K562 (cell line): Measurements from ENCODE around the gene TPGS1. TPM values are rescaled to one million over a fixed set of nuclear protein-coding genes. Genes with fewer than 3 reads are reported as not detected.

Source experiments
- DACH1 ChIP-seq: fragments of 450-650 bp; IDR thresholded peaks from 2 replicates; pipeline ENCODE4 v1.6.1; 2018; ENCODE audit not compliant: partially characterized antibody
- DMBX1 ChIP-seq: fragments of 250-450 bp; sonication (Bioruptor Pico); IDR thresholded peaks from 2 replicates; pipeline ENCODE4 v1.8.0; 2022; ENCODE audit warnings: inconsistent platforms, mild to moderate bottlenecking, moderate library complexity, borderline replicate concordance
- JUNB ChIP-seq: fragments of 450-650 bp; formaldehyde crosslinking; conservative IDR thresholded peaks from 2 replicates; pipeline ENCODE4 v1.4.0; 2020; ENCODE audit warnings: mild to moderate bottlenecking
- STAT6 ChIP-seq: sonication (generic); formaldehyde crosslinking; IDR thresholded peaks from 2 replicates; pipeline ENCODE4 v1.8.1; 2023; ENCODE audit warnings: mild to moderate bottlenecking, missing genetic modification reagents
- TFE3 ChIP-seq: fragments of 450-650 bp; formaldehyde crosslinking; IDR thresholded peaks from 2 replicates; pipeline ENCODE4 v1.4.0; 2020; ENCODE audit warnings: mild to moderate bottlenecking, mixed read lengths
- ZNF431 ChIP-seq: sonication (generic); formaldehyde crosslinking; IDR thresholded peaks from 2 replicates; pipeline ENCODE4 v1.8.0; 2022; ENCODE audit warnings: mild to moderate bottlenecking, missing genetic modification reagents
- polyA plus RNA-seq, 8 experiments: library from polyadenylated mRNA; depleted of rRNA in 4 of 8; stranded (reverse) in 5 of 8; unstranded in 3 of 8; fragments of >200 nt; fragmentation: Nextera tagmentation in 2 of 8; fragmentation: Illumina TruSeq in 1 of 8; extraction: Ambion mirVana in 2 of 8; extraction: Trizol in 1 of 8; gene quantifications; 2 replicates each; pipeline versions ENCODE4 v1.2.1 to v1.2.3, GENCODE V29; 2011 to 2014; ENCODE audit warnings: inconsistent platforms in 1 of 8, missing spikeins in 1 of 8
- total RNA-seq, 7 experiments: library from RNA; depleted of rRNA in 6 of 7; stranded (reverse); fragments of >200 nt in 6 of 7; fragmentation: Illumina TruSeq in 2 of 7; extraction: Trizol in 2 of 7; gene quantifications; 2 replicates each; pipeline versions ENCODE4 v1.2.1 to v1.2.3, GENCODE V29; 2011 to 2021; ENCODE audit warnings: low replicate concordance in 1 of 7
- TF ChIP-seq, protein P1 (sequence below), 2 experiments: fragments of 450-650 bp; IDR thresholded peaks; 2 replicates each; pipeline ENCODE4 v1.6.1; 2016; ENCODE audit warnings: mild to moderate bottlenecking in 2 of 2, borderline replicate concordance in 1 of 2, low read depth in 1 of 2, moderate library complexity in 1 of 2
- TF ChIP-seq, protein P2 (sequence below): sonication (generic); IDR thresholded peaks from 2 replicates; pipeline ENCODE4 v1.6.1; 2016

The TPGS1 gene
- total and polyA plus RNA-seq, 9 of the 15 experiments (the other 6 are each of a cell fraction or from before 2014, with no cell fraction given) = 0.30 to 31.6 (median 1.2) TPM; not detected in 2

GRCh38 chr19:560121-560520 is 52.8 kb downstream of the TPGS1 start (continued):
- TF ChIP-seq, protein P1, sequence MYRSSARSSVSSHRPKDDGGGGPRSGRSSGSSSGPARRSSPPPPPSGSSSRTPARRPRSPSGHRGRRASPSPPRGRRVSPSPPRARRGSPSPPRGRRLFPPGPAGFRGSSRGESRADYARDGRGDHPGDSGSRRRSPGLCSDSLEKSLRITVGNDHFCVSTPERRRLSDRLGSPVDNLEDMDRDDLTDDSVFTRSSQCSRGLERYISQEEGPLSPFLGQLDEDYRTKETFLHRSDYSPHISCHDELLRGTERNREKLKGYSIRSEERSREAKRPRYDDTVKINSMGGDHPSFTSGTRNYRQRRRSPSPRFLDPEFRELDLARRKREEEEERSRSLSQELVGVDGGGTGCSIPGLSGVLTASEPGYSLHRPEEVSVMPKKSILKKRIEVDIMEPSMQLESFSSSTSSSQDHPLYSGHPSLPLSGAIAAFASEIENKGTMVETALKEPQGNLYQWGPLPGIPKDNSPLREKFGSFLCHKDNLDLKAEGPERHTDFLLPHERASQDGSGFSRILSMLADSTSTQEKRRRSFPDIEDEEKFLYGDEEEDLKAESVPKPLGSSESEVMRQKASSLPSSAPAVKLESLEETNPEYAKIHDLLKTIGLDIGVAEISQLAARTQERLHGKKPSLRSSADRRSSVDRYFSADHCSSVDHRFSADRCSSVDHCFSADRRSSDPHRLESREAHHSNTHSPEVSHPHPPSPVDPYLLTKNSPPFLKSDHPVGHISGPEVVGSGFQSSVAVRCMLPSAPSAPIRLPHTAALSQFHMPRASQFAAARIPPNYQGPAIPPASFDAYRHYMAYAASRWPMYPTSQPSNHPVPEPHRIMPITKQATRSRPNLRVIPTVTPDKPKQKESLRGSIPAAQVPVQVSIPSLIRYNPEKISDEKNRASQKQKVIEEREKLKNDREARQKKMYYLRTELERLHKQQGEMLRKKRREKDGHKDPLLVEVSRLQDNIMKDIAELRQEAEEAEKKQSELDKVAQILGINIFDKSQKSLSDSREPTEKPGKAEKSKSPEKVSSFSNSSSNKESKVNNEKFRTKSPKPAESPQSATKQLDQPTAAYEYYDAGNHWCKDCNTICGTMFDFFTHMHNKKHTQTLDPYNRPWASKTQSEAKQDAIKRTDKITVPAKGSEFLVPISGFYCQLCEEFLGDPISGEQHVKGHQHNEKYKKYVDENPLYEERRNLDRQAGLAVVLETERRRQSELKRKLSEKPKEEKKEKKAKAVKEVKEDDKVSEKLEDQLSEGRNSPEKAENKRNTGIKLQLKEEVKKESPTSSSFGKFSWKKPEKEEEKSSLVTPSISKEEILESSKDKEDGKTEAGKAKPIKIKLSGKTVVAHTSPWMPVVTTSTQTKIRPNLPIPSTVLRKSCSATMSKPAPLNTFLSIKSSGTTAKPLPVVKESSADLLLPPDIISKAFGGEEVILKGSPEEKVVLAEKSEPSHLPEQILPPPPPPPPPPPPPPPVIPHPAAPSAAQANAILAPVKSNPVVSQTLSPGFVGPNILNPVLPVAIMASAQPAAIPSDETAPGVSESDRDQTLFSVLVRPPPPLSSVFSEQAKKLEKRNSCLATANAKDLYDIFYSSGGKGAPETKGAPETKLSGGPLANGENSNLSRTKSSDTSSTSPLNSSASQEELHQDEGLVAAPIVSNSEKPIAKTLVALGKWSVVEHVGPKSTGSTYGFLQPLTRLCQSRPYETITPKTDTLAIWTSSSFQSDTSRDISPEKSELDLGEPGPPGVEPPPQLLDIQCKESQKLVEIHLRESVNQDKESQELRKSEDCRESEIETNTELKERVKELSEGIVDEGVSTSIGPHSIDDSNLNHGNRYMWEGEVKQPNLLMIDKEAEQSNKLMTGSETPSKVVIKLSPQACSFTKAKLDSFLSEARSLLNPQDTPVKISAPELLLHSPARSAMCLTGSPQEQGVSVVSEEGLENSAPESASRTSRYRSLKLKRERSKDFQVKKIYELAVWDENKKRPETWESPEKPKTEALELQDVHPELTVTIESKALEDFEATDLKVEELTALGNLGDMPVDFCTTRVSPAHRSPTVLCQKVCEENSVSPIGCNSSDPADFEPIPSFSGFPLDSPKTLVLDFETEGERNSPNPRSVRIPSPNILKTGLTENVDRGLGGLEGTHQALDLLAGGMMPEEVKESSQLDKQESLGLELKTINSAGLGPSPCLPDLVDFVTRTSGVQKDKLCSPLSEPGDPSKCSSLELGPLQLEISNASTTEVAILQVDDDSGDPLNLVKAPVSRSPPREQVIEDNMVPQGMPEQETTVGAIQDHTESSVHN (IDR thresholded peaks at IDR 0.05; ENCODE audit: borderline replicate concordance in 1 of 2, low read depth in 1 of 2) = no peak
- no peak for TF ChIP-seq STAT6 (CRISPR knock-in tag)
- TF ChIP-seq DMBX1 = no peak
- no peak for TF ChIP-seq JUNB
- no peak for TF ChIP-seq TFE3 (CRISPR knock-in tag)
- TF ChIP-seq DACH1 = no peak
- no peak for TF ChIP-seq ZNF431 (CRISPR knock-in tag)
- TF ChIP-seq, protein P2, sequence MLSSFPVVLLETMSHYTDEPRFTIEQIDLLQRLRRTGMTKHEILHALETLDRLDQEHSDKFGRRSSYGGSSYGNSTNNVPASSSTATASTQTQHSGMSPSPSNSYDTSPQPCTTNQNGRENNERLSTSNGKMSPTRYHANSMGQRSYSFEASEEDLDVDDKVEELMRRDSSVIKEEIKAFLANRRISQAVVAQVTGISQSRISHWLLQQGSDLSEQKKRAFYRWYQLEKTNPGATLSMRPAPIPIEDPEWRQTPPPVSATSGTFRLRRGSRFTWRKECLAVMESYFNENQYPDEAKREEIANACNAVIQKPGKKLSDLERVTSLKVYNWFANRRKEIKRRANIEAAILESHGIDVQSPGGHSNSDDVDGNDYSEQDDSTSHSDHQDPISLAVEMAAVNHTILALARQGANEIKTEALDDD = no peak
